Tibial nerve (tissue), 4 donors: ENCODE data around the gene SNRNP200. TPM values are rescaled to one million over a fixed set of nuclear protein-coding genes. Genes with fewer than 3 reads are reported as not detected.
A peak's percentile ranks its signal among the peaks of the same experiment; 100 is the strongest.

Experiments used
- DNase-seq, 2 donors: peaks; one replicate each; pipeline ENCODE4 v3.0.0-alpha.2; 2019; ENCODE audit warnings: low spot score in 2 of 2
- H3K27ac ChIP-seq, 4 donors: fragments of 200-600 bp; sonication (generic) in 3 of 4; one replicate each; pipeline ENCODE4 v1.5.1; 2017 to 2019; ENCODE audit warnings: mild to moderate bottlenecking in 1 of 4
- H3K27me3 ChIP-seq, 2 donors: fragments of 200-600 bp; sonication (generic) in 1 of 2; one replicate each; pipeline versions ENCODE4 v1.5.1 to v1.6.0; 2017 to 2019
- H3K36me3 ChIP-seq, 3 donors: fragments of 200-600 bp; sonication (generic); one replicate each; pipeline ENCODE4 v1.5.1; 2018 to 2019
- H3K4me1 ChIP-seq, 4 donors: fragments of 200-600 bp; sonication (generic) in 3 of 4; one replicate each; pipeline ENCODE4 v1.5.1; 2017 to 2019
- H3K4me3 ChIP-seq, 4 donors: fragments of 200-600 bp; sonication (generic) in 3 of 4; one replicate each; pipeline ENCODE4 v1.5.1; 2017 to 2019; ENCODE audit warnings: mild to moderate bottlenecking in 1 of 4, moderate library complexity in 1 of 4
- H3K9me3 ChIP-seq, 4 donors: fragments of 200-600 bp; sonication (generic) in 3 of 4; one replicate each; pipeline ENCODE4 v1.5.1; 2017 to 2019
- EP300 ChIP-seq, 2 donors: sonication (generic); formaldehyde crosslinking; IDR thresholded peaks; one replicate each; pipeline ENCODE4 v1.6.1; 2017; ENCODE audit warnings: antibody characterized with exemption in 2 of 2, mild to moderate bottlenecking in 1 of 2
- POLR2A ChIP-seq, 2 donors: fragments of 450-650 bp; IDR thresholded peaks; one replicate each; pipeline ENCODE4 v1.6.1; 2017; ENCODE audit warnings: antibody characterized with exemption in 2 of 2, mild to moderate bottlenecking in 2 of 2, moderate library complexity in 2 of 2
- WGBS, 2 donors: methylation state at CpG; one replicate each; pipeline ENCODE4 v1.1.5; 2018; 5-methylcytosine and 5-hydroxymethylcytosine counted together
- total RNA-seq, 4 donors: library from RNA; depleted of rRNA; stranded (reverse); fragments of >200 nt; gene quantifications; one replicate each; pipeline ENCODE4 v1.1.0, GENCODE V29; 2016
- TF ChIP-seq, protein P1 (sequence below), 5 experiments: fragments of 200-600 bp in 3 of 5; fragments of 450-650 bp in 2 of 5; sonication (generic) in 3 of 5; IDR thresholded peaks; one replicate each; pipeline ENCODE4 v1.5.1; 2016 to 2019; ENCODE audit warnings: antibody characterized with exemption in 5 of 5, mild to moderate bottlenecking in 3 of 5, moderate library complexity in 2 of 5

Gene SNRNP200
- total RNA-seq, 4 donors from 2014 or later, result 79.4 to 106 (median 90.1) TPM

DNA sequence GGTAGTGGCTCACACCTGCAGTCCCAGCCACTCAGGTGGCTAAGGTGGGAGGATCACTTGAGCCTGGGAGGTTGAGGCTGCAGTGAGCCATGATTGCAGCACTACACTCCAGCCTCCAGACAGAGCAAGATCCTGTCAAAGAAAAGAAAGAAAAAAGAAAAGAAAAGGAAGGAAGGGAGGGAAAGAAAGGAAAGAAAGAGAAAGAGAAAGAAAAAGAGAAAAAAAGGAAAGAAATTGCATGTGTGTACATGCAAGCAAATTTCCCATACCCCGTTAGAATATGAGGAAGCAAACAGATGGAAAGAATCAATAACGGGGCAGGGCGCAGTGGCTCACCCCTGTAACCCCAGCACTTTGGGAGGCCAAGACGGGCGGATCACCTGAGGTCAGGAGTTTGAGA is 57.5 kb downstream of the SNRNP200 start:
- 73 to 78% methylated on average over 5 of the region's 5 CpGs for WGBS, 2 donors

DNA sequence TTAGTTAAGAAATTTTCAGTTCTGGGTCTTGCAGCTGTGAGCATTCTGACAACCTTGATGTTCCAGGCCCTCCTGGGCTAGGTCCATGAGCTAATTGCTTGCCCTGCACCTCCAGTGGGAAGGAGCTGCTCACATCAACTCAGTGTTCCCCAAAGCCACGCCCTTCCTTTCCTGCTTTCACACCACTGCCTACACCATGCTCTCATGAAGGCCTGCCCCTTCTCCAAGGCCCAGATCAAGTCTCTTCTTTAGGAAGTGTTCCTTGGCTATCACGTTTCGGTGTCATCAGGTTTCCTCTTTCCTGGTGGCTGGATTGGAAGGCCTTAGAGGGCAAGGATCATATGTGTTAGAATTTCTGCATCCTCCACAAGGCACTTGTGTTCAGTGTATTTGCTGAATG is 58.3 kb downstream of the SNRNP200 start:
- DNase-seq, result no peak
- peaks cover 0 to 61% (median 11%) of the 10 kb centered on the region in 4 donors for H3K4me1 ChIP-seq
- H3K36me3 ChIP-seq, result peaks cover 0 to 5% (median 0%) of the 10 kb centered on the region in 3 donors
- no peaks in the 10 kb centered on the region for H3K27me3 ChIP-seq
- H3K4me3 ChIP-seq, result no peak overlapping the region
- no peaks in the 10 kb centered on the region for H3K9me3 ChIP-seq
- 73 to 76% methylated on average over 3 of the region's 3 CpGs for WGBS, 2 donors
- TF ChIP-seq EP300 (IDR thresholded peaks at IDR 0.05) (no peak), POLR2A (IDR thresholded peaks at IDR 0.05) (no peak)
- TF ChIP-seq, protein P1, sequence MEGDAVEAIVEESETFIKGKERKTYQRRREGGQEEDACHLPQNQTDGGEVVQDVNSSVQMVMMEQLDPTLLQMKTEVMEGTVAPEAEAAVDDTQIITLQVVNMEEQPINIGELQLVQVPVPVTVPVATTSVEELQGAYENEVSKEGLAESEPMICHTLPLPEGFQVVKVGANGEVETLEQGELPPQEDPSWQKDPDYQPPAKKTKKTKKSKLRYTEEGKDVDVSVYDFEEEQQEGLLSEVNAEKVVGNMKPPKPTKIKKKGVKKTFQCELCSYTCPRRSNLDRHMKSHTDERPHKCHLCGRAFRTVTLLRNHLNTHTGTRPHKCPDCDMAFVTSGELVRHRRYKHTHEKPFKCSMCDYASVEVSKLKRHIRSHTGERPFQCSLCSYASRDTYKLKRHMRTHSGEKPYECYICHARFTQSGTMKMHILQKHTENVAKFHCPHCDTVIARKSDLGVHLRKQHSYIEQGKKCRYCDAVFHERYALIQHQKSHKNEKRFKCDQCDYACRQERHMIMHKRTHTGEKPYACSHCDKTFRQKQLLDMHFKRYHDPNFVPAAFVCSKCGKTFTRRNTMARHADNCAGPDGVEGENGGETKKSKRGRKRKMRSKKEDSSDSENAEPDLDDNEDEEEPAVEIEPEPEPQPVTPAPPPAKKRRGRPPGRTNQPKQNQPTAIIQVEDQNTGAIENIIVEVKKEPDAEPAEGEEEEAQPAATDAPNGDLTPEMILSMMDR (IDR thresholded peaks at IDR 0.05), result no peak
- no peak overlapping the region for H3K27ac ChIP-seq

More for the DNA sequence above, 57.5 kb downstream of the SNRNP200 start:
- H3K27ac ChIP-seq, result no peak overlapping the region
- peaks cover 0 to 55% (median 11%) of the 10 kb centered on the region in 4 donors for H3K4me1 ChIP-seq
- no peak for DNase-seq
- no peak for TF ChIP-seq POLR2A (IDR thresholded peaks at IDR 0.05)
- TF ChIP-seq, protein P1 (IDR thresholded peaks at IDR 0.05), result no peak
- TF ChIP-seq EP300 (IDR thresholded peaks at IDR 0.05), result no peak
- H3K27me3 ChIP-seq, result no peaks in the 10 kb centered on the region
- H3K4me3 ChIP-seq, result no peak overlapping the region
- H3K36me3 ChIP-seq, result peaks cover 0 to 14% (median 4%) of the 10 kb centered on the region in 3 donors
- H3K9me3 ChIP-seq, result no peaks in the 10 kb centered on the region

DNA sequence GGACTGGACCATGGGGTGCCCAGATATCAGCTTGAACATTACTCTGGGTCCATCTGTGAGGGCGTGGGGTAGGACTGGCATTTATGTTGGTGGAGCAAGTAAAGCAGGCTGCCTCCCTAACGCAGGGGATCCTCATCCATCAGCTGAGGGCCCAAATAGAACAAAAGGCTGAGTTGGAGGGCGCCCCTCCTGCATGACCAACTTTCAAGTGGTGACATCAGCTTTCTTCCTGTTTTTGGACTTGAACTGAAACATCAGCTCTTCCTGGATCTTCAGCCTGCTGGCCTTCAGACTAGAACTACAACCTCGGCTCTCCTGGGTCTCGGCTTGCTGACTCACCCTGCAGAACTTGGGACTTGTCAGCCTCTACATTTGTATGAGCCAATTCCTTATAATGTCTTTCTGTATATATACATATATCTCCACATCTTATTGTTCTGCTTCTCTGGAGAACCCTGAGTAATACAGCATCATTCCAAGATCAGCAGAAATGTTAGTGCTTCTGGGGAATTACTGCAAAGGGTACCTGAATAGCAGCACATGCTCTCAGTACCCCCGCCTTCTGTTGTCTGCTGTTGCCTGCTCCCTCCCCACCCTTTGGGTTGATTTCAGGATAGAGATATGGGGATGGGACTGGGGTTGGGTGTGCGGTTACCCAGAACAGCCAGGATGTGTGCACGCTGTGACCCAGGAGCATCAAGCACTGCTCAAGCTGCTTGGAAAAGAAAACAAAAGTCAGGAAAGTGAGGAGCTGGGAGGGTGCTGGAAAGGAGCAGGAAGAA is 59.5 kb downstream of the SNRNP200 start:
- H3K9me3 ChIP-seq, result no peaks in the 10 kb centered on the region
- DNase-seq, result no peak
- TF ChIP-seq EP300 (IDR thresholded peaks at IDR 0.05) (no peak), POLR2A (IDR thresholded peaks at IDR 0.05) (no peak)
- TF ChIP-seq, protein P1 (IDR thresholded peaks at IDR 0.05), result no peak
- peak overlapping the region in 2 of 4 donors; percentile 46 to 64 for H3K27ac ChIP-seq
- peaks cover 0 to 61% (median 12%) of the 10 kb centered on the region in 4 donors for H3K4me1 ChIP-seq
- H3K36me3 ChIP-seq, result no peaks in the 10 kb centered on the region
- 69 to 79% methylated on average over 8 of the region's 8 CpGs for WGBS, 2 donors
- H3K27me3 ChIP-seq, result no peaks in the 10 kb centered on the region
- H3K4me3 ChIP-seq, result no peak overlapping the region

DNA sequence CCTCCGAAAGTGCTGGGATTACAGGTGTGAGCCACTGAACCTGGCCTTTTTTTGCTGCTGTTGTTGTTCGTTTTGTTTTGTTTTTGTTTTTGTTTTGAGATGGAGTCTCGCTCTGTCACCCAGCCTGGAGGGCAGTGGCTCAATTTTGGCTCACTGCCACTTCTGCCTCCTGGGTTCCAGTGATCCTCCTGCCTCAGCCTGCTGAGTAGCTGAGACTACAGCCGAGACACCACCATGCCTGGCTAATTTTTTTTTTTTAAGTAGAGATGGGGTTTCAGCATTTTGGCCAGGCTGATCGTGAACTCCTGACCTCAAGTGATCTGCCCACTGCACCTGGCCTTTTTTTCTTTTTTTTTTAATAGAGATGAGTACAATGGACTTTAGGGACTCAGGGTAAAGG is 61.5 kb downstream of the SNRNP200 start:
- WGBS, 2 donors, result 86 to 91% methylated on average over 5 of the region's 5 CpGs
- no peak for DNase-seq
- peaks cover 0 to 14% (median 0%) of the 10 kb centered on the region in 3 donors for H3K36me3 ChIP-seq
- no peaks in the 10 kb centered on the region for H3K27me3 ChIP-seq
- no peak overlapping the region for H3K4me3 ChIP-seq
- TF ChIP-seq POLR2A (IDR thresholded peaks at IDR 0.05), result no peak
- TF ChIP-seq, protein P1 (IDR thresholded peaks at IDR 0.05), result no peak
- no peak for TF ChIP-seq EP300 (IDR thresholded peaks at IDR 0.05)
- H3K27ac ChIP-seq, result no peak overlapping the region
- H3K4me1 ChIP-seq, result peaks cover 0 to 42% (median 5%) of the 10 kb centered on the region in 4 donors
- no peaks in the 10 kb centered on the region for H3K9me3 ChIP-seq

DNA sequence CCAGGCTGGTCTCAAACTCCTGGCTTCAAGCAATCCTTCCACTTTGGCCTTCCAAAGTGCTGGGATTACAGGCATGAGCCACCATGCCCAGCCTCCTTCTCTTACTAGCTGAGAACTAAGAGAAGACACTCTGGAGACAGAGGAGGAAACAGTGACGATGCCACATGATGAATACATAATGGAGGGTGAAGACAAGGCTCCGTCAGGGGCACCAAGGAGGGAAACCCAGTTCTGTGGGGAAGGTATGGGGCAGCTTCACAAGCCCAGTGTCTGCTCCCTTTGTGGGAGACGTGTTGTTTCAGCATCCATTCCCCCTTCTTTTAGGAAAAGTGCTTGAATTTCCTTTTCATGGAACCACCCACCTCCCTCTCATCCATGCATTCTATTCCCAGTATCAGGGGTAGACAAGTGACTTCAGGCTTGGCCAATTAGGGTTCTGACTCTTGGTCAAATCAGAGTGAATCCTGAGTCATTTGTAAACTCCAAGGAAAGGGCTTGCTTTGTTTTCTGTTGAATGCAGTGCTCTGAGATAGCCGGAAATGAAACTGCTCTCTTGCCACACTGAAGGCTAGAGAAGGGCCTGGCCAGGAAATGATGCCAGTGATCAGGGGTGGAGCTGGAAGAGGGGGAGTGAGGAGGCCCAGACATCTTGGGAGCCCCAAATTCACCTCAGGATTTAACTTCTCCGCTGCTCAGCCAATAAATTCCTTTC is 63.3 kb downstream of the SNRNP200 start:
- H3K27ac ChIP-seq, result peak overlapping the region; percentile 51 to 95 (median 80)
- H3K4me1 ChIP-seq, result peaks cover 0 to 32% (median 5%) of the 10 kb centered on the region in 4 donors
- peaks cover 0 to 14% (median 0%) of the 10 kb centered on the region in 3 donors for H3K36me3 ChIP-seq
- H3K4me3 ChIP-seq, result no peak overlapping the region
- no peaks in the 10 kb centered on the region for H3K27me3 ChIP-seq
- 48 to 56% methylated on average over 5 of the region's 5 CpGs for WGBS, 2 donors
- DNase-seq, result peak in 1 of 2 donors; percentile 40
- no peaks in the 10 kb centered on the region for H3K9me3 ChIP-seq
- TF ChIP-seq, protein P1 (IDR thresholded peaks at IDR 0.05), result no peak
- peak; percentile 23 to 71 for TF ChIP-seq EP300 (IDR thresholded peaks at IDR 0.05)
- no peak for TF ChIP-seq POLR2A (IDR thresholded peaks at IDR 0.05)
